ENCODE results near the gene CDC5L. TPM values are rescaled to one million over a fixed set of nuclear protein-coding genes. Genes with fewer than 3 reads are reported as not detected.

The CDC5L gene
- total RNA-seq, 6 experiments from 2014 or later = 9.2 to 13.0 (median 11.2) TPM

DNA sequence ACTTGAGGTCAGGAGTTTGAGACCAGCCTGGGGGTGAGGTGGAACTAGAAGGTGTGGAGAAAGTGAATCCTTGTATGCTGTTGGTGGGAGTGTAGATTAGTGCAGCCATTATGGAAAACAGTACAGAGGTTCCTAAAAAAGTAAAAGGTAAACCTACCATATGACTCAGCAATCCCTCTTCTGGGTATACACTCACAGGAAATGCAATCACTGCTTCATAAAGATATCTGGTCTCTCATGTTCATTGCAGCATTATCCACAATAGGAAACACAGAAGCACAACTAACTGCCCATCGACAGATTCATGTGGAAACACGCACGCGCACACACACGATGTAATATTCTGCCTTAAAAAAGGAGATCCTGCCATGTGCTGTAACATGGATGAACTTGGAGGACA, 66.7 kb downstream of the CDC5L start:
- Histone ChIP-seq H3K9me3 (no peaks in the 10 kb centered on the region), H3K36me3 (no peaks in the 10 kb centered on the region), H3K27me3 (no peaks in the 10 kb centered on the region), H3K4me3 (no peak overlapping the region), H3K4me1 (no peaks in the 10 kb centered on the region), H3K27ac (no peak overlapping the region)
- intact Hi-C loops (cut with DNase I) = no loop called here
- ATAC-seq (no peak), DNase-seq (no peak)
- no peak for TF ChIP-seq POLR2A (IDR thresholded peaks at IDR 0.05)
- TF ChIP-seq, protein P1, sequence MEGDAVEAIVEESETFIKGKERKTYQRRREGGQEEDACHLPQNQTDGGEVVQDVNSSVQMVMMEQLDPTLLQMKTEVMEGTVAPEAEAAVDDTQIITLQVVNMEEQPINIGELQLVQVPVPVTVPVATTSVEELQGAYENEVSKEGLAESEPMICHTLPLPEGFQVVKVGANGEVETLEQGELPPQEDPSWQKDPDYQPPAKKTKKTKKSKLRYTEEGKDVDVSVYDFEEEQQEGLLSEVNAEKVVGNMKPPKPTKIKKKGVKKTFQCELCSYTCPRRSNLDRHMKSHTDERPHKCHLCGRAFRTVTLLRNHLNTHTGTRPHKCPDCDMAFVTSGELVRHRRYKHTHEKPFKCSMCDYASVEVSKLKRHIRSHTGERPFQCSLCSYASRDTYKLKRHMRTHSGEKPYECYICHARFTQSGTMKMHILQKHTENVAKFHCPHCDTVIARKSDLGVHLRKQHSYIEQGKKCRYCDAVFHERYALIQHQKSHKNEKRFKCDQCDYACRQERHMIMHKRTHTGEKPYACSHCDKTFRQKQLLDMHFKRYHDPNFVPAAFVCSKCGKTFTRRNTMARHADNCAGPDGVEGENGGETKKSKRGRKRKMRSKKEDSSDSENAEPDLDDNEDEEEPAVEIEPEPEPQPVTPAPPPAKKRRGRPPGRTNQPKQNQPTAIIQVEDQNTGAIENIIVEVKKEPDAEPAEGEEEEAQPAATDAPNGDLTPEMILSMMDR (IDR thresholded peaks at IDR 0.05) = no peak
- WGBS (ENCODE audit: insufficient coverage, low coverage, low lambda C conversion rate, missing lambda C conversion rate) = 62% methylated on average over 5 of the region's 5 CpGs

DNA sequence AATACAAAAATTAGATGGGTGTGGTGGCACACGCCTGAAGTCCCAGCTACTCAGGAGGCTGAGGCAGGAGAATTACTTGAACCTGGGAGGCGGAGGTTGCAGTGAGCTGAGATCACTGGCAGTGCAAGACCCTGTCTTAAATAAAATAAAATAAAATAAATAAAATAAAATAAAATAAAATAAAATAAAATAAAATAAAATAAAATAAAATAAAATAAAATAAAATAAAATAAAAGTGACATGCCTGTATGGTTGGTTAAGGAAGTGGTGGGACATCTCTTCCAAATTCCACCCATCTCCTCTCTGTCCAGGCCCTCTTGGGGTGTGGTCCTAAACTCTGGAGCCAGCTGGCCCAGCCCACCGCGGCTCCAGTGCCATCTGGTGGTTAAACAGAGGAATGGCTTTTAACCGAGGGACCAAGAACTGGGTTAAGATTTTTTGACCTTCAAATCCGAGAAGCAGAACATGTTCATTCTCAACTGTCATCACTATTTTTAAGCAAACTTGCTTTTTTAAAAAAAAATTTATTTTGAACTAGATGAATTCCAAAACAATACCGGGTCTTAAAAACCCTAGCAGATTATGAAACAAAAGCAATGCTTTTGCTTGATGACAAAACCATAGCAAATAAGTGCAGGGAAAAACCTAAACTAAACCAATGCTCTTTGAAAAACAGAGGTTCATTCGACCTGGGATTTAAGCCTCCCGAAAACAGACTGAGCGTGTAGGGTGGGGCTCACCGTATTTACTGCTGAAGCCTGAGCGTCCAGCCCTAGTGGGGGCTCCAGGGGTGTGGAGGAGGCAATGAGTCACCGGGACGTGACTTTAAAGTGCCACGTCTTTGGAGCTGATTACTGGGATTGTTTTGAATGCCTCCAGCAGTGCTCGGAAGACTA, 68.8 kb downstream of the CDC5L start:
- Histone ChIP-seq H3K27me3 (no peaks in the 10 kb centered on the region), H3K36me3 (no peaks in the 10 kb centered on the region), H3K27ac (no peak overlapping the region), H3K9me3 (no peaks in the 10 kb centered on the region), H3K4me1 (no peaks in the 10 kb centered on the region), H3K4me3 (no peak overlapping the region)
- TF ChIP-seq, protein P1 (IDR thresholded peaks at IDR 0.05) = peak; percentile 66 to 88 (median 87)
- no peak for TF ChIP-seq POLR2A (IDR thresholded peaks at IDR 0.05)
- intact Hi-C loops (cut with DNase I) = no loop called here
- DNase-seq (peak in 2 of 3 donors; percentile 40 to 61), ATAC-seq (peak; percentile 90 to 93 (median 91))
- WGBS (ENCODE audit: insufficient coverage, low coverage, low lambda C conversion rate, missing lambda C conversion rate) = 36% methylated on average over 14 of the region's 16 CpGs

DNA sequence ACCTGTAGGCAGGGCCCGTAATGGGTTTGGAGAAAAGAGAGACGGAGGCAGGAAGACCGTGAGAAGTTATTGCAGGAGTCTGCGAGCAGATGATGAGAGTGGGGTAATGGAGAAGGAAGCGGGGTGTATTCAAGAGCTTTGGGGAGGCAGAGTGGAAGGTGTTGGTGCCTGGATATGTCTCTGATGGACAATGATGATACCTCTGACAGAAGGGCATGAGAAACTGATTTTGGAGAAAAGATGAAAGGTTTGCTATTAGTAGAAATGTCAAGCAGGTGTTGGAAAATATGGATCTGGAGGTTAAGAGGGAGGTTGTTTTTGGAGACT, 69.4 kb downstream of the CDC5L start:
- H3K36me3 ChIP-seq = no peaks in the 10 kb centered on the region
- no peak for ATAC-seq
- H3K27ac ChIP-seq = no peak overlapping the region
- no peaks in the 10 kb centered on the region for H3K9me3 ChIP-seq
- DNase-seq = no peak
- no peak overlapping the region for H3K4me3 ChIP-seq
- intact Hi-C loops (cut with DNase I) = no loop called here
- no peak for TF ChIP-seq POLR2A (IDR thresholded peaks at IDR 0.05)
- TF ChIP-seq, protein P1 (IDR thresholded peaks at IDR 0.05) = no peak
- H3K4me1 ChIP-seq = no peaks in the 10 kb centered on the region
- H3K27me3 ChIP-seq = no peaks in the 10 kb centered on the region
- WGBS (ENCODE audit: insufficient coverage, low coverage, low lambda C conversion rate, missing lambda C conversion rate) = 73% methylated on average over 5 of the region's 5 CpGs

DNA sequence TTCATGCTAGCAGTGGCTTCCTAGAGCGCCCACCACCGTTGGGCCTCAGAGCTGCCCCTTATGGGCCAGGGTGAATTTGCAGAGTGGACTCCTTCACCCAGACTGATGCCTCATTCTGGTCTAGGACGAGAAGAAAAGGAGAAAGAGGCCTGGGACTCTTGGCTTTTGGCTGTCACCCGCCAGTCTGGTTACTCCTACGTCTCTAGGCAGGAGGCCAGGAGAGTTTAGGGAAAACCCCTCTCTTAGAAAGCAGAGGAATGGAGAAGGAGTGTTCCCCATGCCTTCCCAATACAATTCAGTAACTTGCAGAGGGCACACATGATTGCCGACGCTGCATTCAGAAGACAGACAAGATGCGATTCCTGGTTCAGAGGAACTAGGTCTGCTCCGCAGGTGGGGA, 70.1 kb downstream of the CDC5L start:
- ATAC-seq (no peak), DNase-seq (no peak)

More for the DNA sequence above, 70.1 kb downstream of the CDC5L start:
- 67% methylated on average over 7 of the region's 9 CpGs for WGBS (ENCODE audit: insufficient coverage, low coverage, low lambda C conversion rate, missing lambda C conversion rate)
- Histone ChIP-seq H3K27me3 (no peaks in the 10 kb centered on the region), H3K27ac (no peak overlapping the region), H3K36me3 (no peaks in the 10 kb centered on the region), H3K9me3 (no peaks in the 10 kb centered on the region), H3K4me3 (no peak overlapping the region), H3K4me1 (no peaks in the 10 kb centered on the region)
- intact Hi-C loops (cut with DNase I) = no loop called here
- no peak for TF ChIP-seq POLR2A (IDR thresholded peaks at IDR 0.05)
- TF ChIP-seq, protein P1 (IDR thresholded peaks at IDR 0.05) = no peak
